Measurements from ENCODE around the gene WDR87. TPM values are rescaled to one million over a fixed set of nuclear protein-coding genes. Genes with fewer than 3 reads are reported as not detected.

WDR87 gene
- total and polyA plus RNA-seq, 8 donors = 0.02 to 0.04 TPM; not detected in 6

DNA sequence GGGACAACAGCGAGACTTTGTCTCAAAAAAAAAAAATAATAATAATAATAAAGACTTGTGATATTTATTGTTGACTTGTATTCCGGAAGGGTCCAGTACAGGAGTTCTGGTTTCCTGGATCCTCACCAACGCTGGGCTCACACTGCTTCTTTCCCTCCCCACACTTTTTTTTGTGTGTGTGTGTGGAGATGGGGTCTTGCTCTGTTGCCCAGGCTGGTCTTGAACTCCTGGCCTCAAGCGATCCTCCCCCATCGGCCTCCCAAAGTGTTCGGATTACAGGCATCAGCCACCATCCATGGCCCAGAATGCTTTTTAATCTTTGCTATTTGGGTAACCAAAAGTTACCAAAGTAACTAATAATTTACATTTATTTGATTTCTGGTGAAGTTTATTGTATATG is 39.7 kb upstream of the WDR87 start:
- Histone ChIP-seq H3K27ac (no peak overlapping the region), H3K4me3 (no peak overlapping the region), H3K27me3 (no peaks in the 10 kb centered on the region), H3K9me3 (no peaks in the 10 kb centered on the region), H3K36me3 (no peaks in the 10 kb centered on the region), H3K4me1 (peaks cover 0 to 12% (median 7%) of the 10 kb centered on the region in 3 donors)
- FAIRE-seq (no peak), ATAC-seq (no peak), DNase-seq (no peak)
- WGBS, 2 donors = 98 to 100% methylated on average over 6 of the region's 6 CpGs
- intact Hi-C loops (cut with DNase I) = no loop called here
- TF ChIP-seq, protein P1, sequence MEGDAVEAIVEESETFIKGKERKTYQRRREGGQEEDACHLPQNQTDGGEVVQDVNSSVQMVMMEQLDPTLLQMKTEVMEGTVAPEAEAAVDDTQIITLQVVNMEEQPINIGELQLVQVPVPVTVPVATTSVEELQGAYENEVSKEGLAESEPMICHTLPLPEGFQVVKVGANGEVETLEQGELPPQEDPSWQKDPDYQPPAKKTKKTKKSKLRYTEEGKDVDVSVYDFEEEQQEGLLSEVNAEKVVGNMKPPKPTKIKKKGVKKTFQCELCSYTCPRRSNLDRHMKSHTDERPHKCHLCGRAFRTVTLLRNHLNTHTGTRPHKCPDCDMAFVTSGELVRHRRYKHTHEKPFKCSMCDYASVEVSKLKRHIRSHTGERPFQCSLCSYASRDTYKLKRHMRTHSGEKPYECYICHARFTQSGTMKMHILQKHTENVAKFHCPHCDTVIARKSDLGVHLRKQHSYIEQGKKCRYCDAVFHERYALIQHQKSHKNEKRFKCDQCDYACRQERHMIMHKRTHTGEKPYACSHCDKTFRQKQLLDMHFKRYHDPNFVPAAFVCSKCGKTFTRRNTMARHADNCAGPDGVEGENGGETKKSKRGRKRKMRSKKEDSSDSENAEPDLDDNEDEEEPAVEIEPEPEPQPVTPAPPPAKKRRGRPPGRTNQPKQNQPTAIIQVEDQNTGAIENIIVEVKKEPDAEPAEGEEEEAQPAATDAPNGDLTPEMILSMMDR (IDR thresholded peaks at IDR 0.05) = no peak

DNA sequence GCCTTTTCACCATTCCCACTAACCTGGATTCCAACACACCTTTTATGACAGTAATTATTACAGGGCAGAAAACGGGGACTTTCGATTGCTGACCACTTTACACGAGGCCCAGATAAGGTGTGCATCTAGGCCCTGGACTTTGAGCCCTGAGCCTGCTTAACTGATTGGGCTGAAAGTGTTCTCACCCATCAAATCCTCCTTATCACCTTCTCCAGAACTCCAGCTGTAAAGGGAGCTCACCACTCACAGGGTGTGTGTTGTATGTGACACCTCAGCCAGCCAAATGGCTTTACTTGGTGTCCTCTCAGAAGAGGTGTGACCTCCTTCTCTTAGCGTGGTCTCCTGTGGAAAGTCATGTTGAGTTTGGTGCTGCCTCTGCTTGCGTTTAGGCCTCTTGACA is 37.1 kb upstream of the WDR87 start:
- FAIRE-seq = no peak
- Histone ChIP-seq H3K9me3 (no peaks in the 10 kb centered on the region), H3K4me3 (no peak overlapping the region), H3K27ac (peak overlapping the region in 2 of 4 donors; percentile 8 to 44), H3K36me3 (no peaks in the 10 kb centered on the region), H3K4me1 (peaks cover 0 to 12% (median 7%) of the 10 kb centered on the region in 3 donors), H3K27me3 (no peaks in the 10 kb centered on the region)
- intact Hi-C loops (cut with DNase I) = no loop called here
- peak in 1 of 6 donors; percentile 26 for DNase-seq
- TF ChIP-seq, protein P1 (IDR thresholded peaks at IDR 0.05) = no peak
- ATAC-seq = peak; percentile 71 to 86 (median 78)
- WGBS, 2 donors = 24 to 27% methylated on average over 5 of the region's 5 CpGs

DNA sequence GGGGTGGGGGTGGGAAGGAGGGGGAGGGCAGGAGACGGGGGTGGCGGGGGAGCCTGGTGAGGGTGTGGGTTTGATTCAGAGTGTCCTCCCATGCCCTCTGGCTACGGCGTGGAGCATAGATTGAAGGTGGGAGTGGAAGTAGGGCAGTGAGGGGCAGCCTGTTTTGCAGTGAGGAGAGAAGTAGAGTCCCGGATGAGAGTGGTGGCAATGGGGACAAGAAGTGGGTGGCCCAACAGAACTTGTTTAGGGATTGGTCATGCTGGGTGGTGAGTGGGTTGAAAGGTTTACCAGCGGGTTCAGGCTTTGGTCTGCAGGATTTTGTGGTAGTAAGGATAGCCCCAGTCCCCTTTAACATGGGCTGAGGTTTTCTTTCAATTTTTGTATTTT is 36.1 kb upstream of the WDR87 start:
- WGBS, 2 donors = 91 to 92% methylated on average over 6 of the region's 6 CpGs
- Histone ChIP-seq H3K27ac (no peak overlapping the region), H3K36me3 (no peaks in the 10 kb centered on the region), H3K9me3 (no peaks in the 10 kb centered on the region), H3K4me3 (no peak overlapping the region), H3K27me3 (no peaks in the 10 kb centered on the region), H3K4me1 (peaks cover 0 to 12% (median 11%) of the 10 kb centered on the region in 3 donors)
- TF ChIP-seq, protein P1 (IDR thresholded peaks at IDR 0.05) = no peak
- DNase-seq (no peak), FAIRE-seq (no peak), ATAC-seq (no peak)
- intact Hi-C loops (cut with DNase I) = no loop called here

DNA sequence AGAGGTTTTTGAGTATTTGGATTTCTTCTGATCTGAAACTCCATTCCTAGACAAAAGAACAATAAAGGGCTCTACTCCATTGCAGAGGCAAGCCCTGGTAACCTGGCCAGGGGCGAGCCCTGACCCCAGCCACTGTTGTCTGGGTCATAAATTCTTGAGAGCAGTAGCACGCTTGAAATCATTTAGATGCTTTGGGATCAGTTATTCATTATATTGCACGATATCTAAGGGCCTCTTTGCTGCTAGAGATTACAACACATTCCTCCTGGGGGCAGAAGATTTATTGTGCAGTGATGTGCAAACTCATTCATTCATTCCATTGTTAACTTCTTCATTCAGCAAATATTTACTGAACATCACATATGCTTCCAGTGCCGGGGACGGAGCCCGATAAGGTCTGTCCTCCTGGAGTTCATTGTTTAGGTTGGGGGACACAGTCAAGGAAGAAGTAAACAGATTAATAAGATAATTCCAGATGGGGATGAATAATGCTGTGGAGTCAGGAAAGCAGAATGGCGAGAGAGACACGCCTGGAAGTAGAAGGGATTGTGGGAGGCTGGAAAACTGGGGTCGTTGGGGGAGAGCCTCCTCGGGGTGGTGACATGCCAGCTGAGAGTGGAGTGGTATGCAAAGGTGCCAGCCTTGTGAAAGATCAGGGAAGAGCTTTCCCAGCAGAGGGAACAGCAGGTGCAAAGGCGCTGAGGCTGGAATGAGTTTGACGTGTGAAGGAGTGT is 35.6 kb upstream of the WDR87 start:
- no peak for ATAC-seq
- Histone ChIP-seq H3K4me1 (peaks cover 0 to 14% (median 13%) of the 10 kb centered on the region in 3 donors), H3K9me3 (no peaks in the 10 kb centered on the region)

More for the DNA sequence above, 35.6 kb upstream of the WDR87 start:
- DNase-seq = no peak
- H3K4me3 ChIP-seq = no peak overlapping the region
- TF ChIP-seq, protein P1 (IDR thresholded peaks at IDR 0.05) = no peak
- H3K27me3 ChIP-seq = no peaks in the 10 kb centered on the region
- 57 to 60% methylated on average over 12 of the region's 12 CpGs for WGBS, 2 donors
- intact Hi-C loops (cut with DNase I) = no loop called here
- H3K27ac ChIP-seq = peak overlapping the region in 1 of 4 donors; percentile 12
- H3K36me3 ChIP-seq = no peaks in the 10 kb centered on the region
- FAIRE-seq = no peak
